OCI-LY7 (cell line): ENCODE data around the gene ACBD6.

Experiments
- EZH2phosphoT487 ChIP-seq: fragments of 200-600 bp; sonication (generic); IDR thresholded peaks from 2 replicates; pipeline ENCODE4 v1.6.1; 2018; ENCODE audit warnings: low read depth, borderline replicate concordance, mild to moderate bottlenecking, mixed run types, antibody characterized with exemption, low read length, moderate library complexity, mixed read lengths
- TF ChIP-seq, protein P1 (sequence below): fragments of 200-600 bp; sonication (generic); conservative IDR thresholded peaks from 2 replicates; pipeline ENCODE4 v1.5.1; 2014; ENCODE audit warnings: mild to moderate bottlenecking, antibody characterized with exemption, low read length, moderate library complexity, mixed read lengths

- TF ChIP-seq, protein P1, sequence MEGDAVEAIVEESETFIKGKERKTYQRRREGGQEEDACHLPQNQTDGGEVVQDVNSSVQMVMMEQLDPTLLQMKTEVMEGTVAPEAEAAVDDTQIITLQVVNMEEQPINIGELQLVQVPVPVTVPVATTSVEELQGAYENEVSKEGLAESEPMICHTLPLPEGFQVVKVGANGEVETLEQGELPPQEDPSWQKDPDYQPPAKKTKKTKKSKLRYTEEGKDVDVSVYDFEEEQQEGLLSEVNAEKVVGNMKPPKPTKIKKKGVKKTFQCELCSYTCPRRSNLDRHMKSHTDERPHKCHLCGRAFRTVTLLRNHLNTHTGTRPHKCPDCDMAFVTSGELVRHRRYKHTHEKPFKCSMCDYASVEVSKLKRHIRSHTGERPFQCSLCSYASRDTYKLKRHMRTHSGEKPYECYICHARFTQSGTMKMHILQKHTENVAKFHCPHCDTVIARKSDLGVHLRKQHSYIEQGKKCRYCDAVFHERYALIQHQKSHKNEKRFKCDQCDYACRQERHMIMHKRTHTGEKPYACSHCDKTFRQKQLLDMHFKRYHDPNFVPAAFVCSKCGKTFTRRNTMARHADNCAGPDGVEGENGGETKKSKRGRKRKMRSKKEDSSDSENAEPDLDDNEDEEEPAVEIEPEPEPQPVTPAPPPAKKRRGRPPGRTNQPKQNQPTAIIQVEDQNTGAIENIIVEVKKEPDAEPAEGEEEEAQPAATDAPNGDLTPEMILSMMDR, result no peak
- no peak for TF ChIP-seq EZH2phosphoT487
Measured at GRCh38 chr1:180387413-180387812, 115.0 kb downstream of the ACBD6 start.
